ENCODE measurements around the gene PRICKLE4.

- TF ChIP-seq CTCF (conservative IDR thresholded peaks at IDR 0.05; ENCODE audit: low read length), result no peak
- no peak for TF ChIP-seq EZH2phosphoT487 (IDR thresholded peaks at IDR 0.05; ENCODE audit: borderline replicate concordance)
These were observed 36.3 kb upstream of the PRICKLE4 start for GRCh38 chr6:41744236-41744787.
